Posterior cingulate gyrus (tissue), 11 donors: ENCODE data around the gene MAGEB4.
"Not testable (repeated sequence)": the region's sequence is repeated elsewhere in the genome, so short reads cannot be mapped to it uniquely, and the experiment has no call there.

Experiments
- DNase-seq, 10 donors: peaks; one replicate each; pipeline versions ENCODE4 v3.0.0 to v3.0.0-alpha.2; 2020 to 2021; ENCODE audit warnings: mixed read lengths in 3 of 10
- intact Hi-C: fragments of 100-400 bp; cut with DNase I; formaldehyde crosslinking; loops from one replicate; pipeline ENCODE4 v1.15.1; 2023

MAGEB4 gene

GRCh38 chrX:30241724-30242415 lies at the start of gene MAGEB4:
TSS of gene MAGEB4 (plus strand) at chrX:30242000. CDS start at chrX:30242136, 136 bp downstream.
- DNase-seq: peak in 1 of 10 donors; percentile 57
- intact Hi-C loops: no loop called here

- intact Hi-C loops, DNase-seq: not testable (repeated sequence)
Measured at GRCh38 chrX:30193910-30194309, 47.9 kb upstream of the MAGEB4 start.

GRCh38 chrX:30196322-30196721 lies 45.5 kb upstream of the MAGEB4 start:
- intact Hi-C loops: no loop called here
- DNase-seq: no peak

- intact Hi-C loops: no loop called here
- DNase-seq: no peak
Measured at GRCh38 chrX:30212172-30212571, 29.6 kb upstream of the MAGEB4 start.

GRCh38 chrX:30215357-30215843 lies 26.4 kb upstream of the MAGEB4 start, which contains the start of gene MAGEB2:
TSS of gene MAGEB2 (plus strand) at chrX:30215563. CDS start at chrX:30218581, 3,018 bp downstream.
- DNase-seq: peak in 1 of 10 donors; percentile 82
- intact Hi-C loops: no loop called here

GRCh38 chrX:30217465-30217864 lies 24.3 kb upstream of the MAGEB4 start:
- intact Hi-C loops: no loop called here
- no peak for DNase-seq

GRCh38 chrX:30219372-30219771 lies 22.4 kb upstream of the MAGEB4 start:
- intact Hi-C loops: no loop called here
- no peak for DNase-seq

GRCh38 chrX:30220661-30221060 lies 21.1 kb upstream of the MAGEB4 start:
- intact Hi-C loops: no loop called here
- DNase-seq: no peak

GRCh38 chrX:30224536-30224935 lies 17.3 kb upstream of the MAGEB4 start:
- no peak for DNase-seq
- intact Hi-C loops: no loop called here

GRCh38 chrX:30228526-30228925 lies 13.3 kb upstream of the MAGEB4 start:
- intact Hi-C loops: no loop called here
- no peak for DNase-seq

GRCh38 chrX:30230395-30230794 lies 11.4 kb upstream of the MAGEB4 start, which contains the start of gene MAGEB3:
TSS of gene MAGEB3 (plus strand) at chrX:30230657. CDS start at chrX:30235925, 5,268 bp downstream.
- intact Hi-C loops: no loop called here
- no peak for DNase-seq

GRCh38 chrX:30246769-30247489 lies 5.1 kb downstream of the MAGEB4 start, which contains the start of gene MAGEB1:
TSS of gene MAGEB1 (plus strand) at chrX:30247146. CDS start at chrX:30250494, 3,348 bp downstream.
- DNase-seq: peak in 1 of 10 donors; percentile 82
- intact Hi-C loops: no loop called here

- intact Hi-C loops: no loop called here
- DNase-seq: no peak
Measured at GRCh38 chrX:30248854-30249253, 7.1 kb downstream of the MAGEB4 start.

GRCh38 chrX:30253257-30253656 lies 11.5 kb downstream of the MAGEB4 start:
- intact Hi-C loops: no loop called here

GRCh38 chrX:30259927-30260326 lies 18.1 kb downstream of the MAGEB4 start:
- intact Hi-C loops: no loop called here
- DNase-seq: no peak

More at GRCh38 chrX:30253257-30253656, 11.5 kb downstream of the MAGEB4 start:
- no peak for DNase-seq

GRCh38 chrX:30261012-30261411 lies 19.2 kb downstream of the MAGEB4 start:
- intact Hi-C loops: no loop called here
- no peak for DNase-seq

GRCh38 chrX:30262763-30263162 lies 21.0 kb downstream of the MAGEB4 start:
- intact Hi-C loops: no loop called here
- no peak for DNase-seq

GRCh38 chrX:30270639-30271038 lies 28.8 kb downstream of the MAGEB4 start:
- no peak for DNase-seq
- intact Hi-C loops: no loop called here

GRCh38 chrX:30275498-30275897 lies 33.7 kb downstream of the MAGEB4 start:
- DNase-seq: no peak

GRCh38 chrX:30278365-30278764 lies 36.6 kb downstream of the MAGEB4 start:
- intact Hi-C loops: loop anchor here (5.0 kb wide), 1 partner anchor 224 kb away; no protein-coding TSS in a partner anchor
- no peak for DNase-seq

More at GRCh38 chrX:30275498-30275897, 33.7 kb downstream of the MAGEB4 start:
- intact Hi-C loops: loop anchor here (5.0 kb wide), 1 partner anchor 227 kb away; no protein-coding TSS in a partner anchor

GRCh38 chrX:30280428-30280827 lies 38.6 kb downstream of the MAGEB4 start:
- no peak for DNase-seq
- intact Hi-C loops: no loop called here
